Heart left ventricle (tissue), 13 donors: ENCODE data around the gene CDH23.

ENCODE experiments used
- POLR2A ChIP-seq, 2 donors: fragments of 450-650 bp; IDR thresholded peaks; one replicate each; pipeline ENCODE4 v1.6.1; 2017; ENCODE audit warnings: antibody characterized with exemption in 2 of 2, mild to moderate bottlenecking in 2 of 2, moderate library complexity in 2 of 2
- TF ChIP-seq, protein P1 (sequence below), 12 donors: fragments of 200-600 bp; sonication (generic) in 4 of 12; IDR thresholded peaks; one replicate each; pipeline versions ENCODE4 v1.5.0 to v1.8.0; 2018 to 2022; ENCODE audit warnings: antibody characterized with exemption in 12 of 12, mild to moderate bottlenecking in 5 of 12
- donor health status: ischemic (EF 13 %, LVEDD 7.1; RV severe dilation, severe dysfunction).
- donor health status: DM: no; HTN: yes; CAD: no.
- donor health status: DM: no; HTN: no; CAD: no.
- donor health status: ischemic (EF 25% LVEDD 6.9; RV normal size, moderate dysfunction).
- donor health status: ischemic (EF 25% LVEDD 5.7; RV mildly dilated, moderate dysfunction).
- donor health status: ischemic (EF 35%, LVEDD 5.7; RV mildly dilated, moderate dysfunction).
- donor health status: nonischemic (EF 11% LVEDD 7.7; RV severe dilation, severe dysfunction).
- donor health status: DM: yes; HTN: yes; CAD: no.
- donor health status: PGD.
- donor health status: ischemic (EF 29% LVEDD 5.4; RV normal size, mild dysfunction).
- donor health status: nonischemic (EF 23%, LVEDD 6.1; RV moderate dilation, normal function).

GRCh38 chr10:71461457-71461856 is 64.7 kb downstream of the CDH23 start:
- TF ChIP-seq, protein P1, sequence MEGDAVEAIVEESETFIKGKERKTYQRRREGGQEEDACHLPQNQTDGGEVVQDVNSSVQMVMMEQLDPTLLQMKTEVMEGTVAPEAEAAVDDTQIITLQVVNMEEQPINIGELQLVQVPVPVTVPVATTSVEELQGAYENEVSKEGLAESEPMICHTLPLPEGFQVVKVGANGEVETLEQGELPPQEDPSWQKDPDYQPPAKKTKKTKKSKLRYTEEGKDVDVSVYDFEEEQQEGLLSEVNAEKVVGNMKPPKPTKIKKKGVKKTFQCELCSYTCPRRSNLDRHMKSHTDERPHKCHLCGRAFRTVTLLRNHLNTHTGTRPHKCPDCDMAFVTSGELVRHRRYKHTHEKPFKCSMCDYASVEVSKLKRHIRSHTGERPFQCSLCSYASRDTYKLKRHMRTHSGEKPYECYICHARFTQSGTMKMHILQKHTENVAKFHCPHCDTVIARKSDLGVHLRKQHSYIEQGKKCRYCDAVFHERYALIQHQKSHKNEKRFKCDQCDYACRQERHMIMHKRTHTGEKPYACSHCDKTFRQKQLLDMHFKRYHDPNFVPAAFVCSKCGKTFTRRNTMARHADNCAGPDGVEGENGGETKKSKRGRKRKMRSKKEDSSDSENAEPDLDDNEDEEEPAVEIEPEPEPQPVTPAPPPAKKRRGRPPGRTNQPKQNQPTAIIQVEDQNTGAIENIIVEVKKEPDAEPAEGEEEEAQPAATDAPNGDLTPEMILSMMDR (IDR thresholded peaks at IDR 0.05) = no peak
- TF ChIP-seq POLR2A (IDR thresholded peaks at IDR 0.05) = no peak
